HFF-Myc (cell line): ENCODE results near the gene BEST1.
"Not testable (repeated sequence)": the region's sequence is repeated elsewhere in the genome, so short reads cannot be mapped to it uniquely, and the experiment has no call there.

Experiments
- DNase-seq: peaks from one replicate; pipeline ENCODE4 v3.0.0-alpha.2; 2011; ENCODE audit warnings: low read depth; ENCODE audit errors: extremely low read depth
- H3K4me3 ChIP-seq: replicated peaks from 2 replicates; pipeline ENCODE4 v1.5.1; 2011; ENCODE audit warnings: low read depth, mild to moderate bottlenecking, control low read depth, low read length
- TF ChIP-seq, protein P1 (sequence below): IDR thresholded peaks from 2 replicates; pipeline ENCODE4 v1.5.1; 2012; ENCODE audit warnings: mild to moderate bottlenecking, low read depth, low read length, control low read depth; ENCODE audit errors: missing control alignments

BEST1 gene

DNA sequence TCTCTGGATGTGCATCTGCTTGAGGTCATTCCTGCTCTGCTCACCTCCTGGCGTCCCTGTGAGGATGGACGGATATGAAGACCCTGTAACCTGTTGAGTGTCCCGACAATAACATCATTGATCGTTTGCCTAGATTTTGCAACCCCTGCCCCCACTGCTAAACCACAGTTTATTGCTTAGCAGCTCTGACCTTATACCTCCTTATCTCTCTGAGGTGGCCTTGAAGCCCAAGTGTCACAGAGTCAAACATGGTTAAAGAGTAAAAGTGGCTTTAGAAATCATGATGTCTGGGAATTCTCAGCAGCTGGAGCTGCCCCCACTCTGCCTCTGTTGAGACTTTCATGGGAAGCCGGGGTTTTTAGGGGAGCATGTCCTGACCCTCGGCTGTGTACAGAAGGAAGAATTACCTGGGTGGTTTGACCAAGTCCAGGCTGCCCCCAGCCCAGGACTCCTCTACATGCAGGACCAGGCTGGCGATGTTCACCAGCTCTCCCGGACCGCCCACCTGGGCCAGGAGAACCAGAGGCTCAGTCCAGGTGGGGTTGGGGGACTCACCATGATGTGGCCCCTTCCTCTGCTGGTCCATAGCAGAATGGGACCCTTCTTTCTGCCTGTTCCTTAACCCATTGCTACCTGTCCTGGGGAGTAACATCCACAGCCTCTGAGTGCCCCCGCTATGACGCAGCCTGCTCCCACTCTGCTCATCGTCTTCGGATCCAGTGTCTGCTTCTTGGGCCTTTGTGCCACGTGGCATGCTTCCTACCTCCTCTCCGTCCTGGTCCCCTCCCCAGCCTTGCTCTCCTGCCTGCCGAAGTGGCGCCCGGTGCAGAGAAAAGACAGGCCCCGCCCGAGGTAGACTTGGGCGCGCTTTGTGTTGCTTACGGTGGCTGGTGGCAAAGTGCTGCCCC, 50.6 kb downstream of the BEST1 start:
- no peak for DNase-seq
- TF ChIP-seq, protein P1, sequence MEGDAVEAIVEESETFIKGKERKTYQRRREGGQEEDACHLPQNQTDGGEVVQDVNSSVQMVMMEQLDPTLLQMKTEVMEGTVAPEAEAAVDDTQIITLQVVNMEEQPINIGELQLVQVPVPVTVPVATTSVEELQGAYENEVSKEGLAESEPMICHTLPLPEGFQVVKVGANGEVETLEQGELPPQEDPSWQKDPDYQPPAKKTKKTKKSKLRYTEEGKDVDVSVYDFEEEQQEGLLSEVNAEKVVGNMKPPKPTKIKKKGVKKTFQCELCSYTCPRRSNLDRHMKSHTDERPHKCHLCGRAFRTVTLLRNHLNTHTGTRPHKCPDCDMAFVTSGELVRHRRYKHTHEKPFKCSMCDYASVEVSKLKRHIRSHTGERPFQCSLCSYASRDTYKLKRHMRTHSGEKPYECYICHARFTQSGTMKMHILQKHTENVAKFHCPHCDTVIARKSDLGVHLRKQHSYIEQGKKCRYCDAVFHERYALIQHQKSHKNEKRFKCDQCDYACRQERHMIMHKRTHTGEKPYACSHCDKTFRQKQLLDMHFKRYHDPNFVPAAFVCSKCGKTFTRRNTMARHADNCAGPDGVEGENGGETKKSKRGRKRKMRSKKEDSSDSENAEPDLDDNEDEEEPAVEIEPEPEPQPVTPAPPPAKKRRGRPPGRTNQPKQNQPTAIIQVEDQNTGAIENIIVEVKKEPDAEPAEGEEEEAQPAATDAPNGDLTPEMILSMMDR, result no peak

DNA sequence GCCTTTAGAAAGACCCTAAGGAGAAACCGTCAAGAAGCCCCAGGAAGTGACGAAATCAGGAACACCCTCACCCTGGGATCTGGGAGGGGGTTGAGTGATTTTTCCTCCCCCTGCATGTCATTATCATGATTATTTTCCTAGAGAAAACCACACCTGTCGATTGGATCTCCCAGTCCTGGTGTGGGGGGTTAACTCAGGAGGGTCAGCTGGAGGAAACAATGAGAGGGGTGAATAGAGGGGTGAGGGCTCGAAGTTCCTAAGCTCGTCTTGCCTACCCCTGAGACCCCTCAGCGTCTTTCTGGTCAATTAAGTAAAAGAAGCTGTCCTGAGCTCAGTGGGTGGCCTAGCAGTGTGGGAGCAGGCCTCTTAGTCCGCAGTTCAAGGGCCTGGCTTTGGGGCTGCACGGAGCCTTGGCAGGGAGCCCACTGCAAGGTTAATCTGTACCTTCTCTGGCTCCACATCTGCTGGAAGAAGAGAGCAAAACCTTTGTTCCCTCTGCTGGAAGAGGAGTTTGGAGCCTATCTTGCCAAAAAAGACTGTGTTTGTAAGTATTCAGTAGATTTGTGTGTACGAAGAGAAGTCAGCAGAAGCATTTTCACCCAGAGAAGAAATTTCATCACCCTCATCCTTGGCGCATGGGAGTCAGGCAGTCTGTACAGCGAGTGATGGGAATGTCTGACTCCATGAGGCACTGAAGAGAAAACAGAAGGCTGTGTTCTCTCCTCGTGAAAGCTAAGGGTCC, 51.5 kb downstream of the BEST1 start:
- TF ChIP-seq, protein P1, result no peak
- DNase-seq, result no peak
- no peak overlapping the region for H3K4me3 ChIP-seq

More for the DNA sequence above, 50.6 kb downstream of the BEST1 start:
- H3K4me3 ChIP-seq, result no peak overlapping the region

- not testable (repeated sequence) for H3K4me3 ChIP-seq, DNase-seq
Observed at GRCh38 chr11:62002283-62002682, 52.1 kb downstream of the BEST1 start.

DNA sequence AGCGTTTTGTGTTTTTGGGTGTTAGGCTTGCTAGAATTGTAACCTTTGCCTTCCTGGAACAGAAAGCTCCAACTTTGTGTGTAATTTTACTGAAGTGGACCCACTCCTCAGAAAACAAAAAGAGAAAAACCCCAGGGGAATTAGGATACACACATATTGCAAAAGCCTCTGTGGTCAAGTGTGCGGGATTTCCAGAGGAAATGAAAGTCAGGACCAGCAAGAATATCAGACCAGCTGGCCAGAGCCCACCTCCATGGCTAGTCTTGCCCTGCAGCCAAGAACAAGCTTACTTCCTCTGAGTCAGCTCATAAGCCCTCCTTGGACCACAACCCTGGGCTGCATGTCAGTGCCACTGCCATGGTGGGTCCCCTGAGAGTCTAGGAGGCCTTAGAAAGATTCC, 54.3 kb downstream of the BEST1 start:
- no peak overlapping the region for H3K4me3 ChIP-seq
- TF ChIP-seq, protein P1, result no peak
- peak; percentile 36 for DNase-seq

DNA sequence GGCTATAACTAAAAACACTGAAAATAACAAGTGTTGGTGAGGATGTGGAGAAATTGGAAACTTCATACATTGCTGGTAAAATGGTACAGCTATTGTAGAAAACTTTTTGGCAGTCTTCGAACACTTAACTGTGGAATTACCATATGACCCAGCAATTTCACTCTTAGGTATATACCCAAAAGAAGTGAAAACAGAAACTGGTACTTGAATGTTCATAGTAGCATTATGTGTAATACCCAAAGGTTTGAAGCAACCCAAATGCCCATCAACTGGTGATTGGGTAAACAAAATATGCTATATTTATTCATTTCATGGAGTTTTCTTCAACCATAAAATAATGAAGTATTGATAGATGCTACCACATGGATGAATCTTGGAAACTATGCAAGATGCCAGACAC, 58.0 kb downstream of the BEST1 start:
- DNase-seq, result no peak
- TF ChIP-seq, protein P1, result no peak
- H3K4me3 ChIP-seq, result no peak overlapping the region

GRCh38 chr11:62010935-62011528, 60.9 kb downstream of the BEST1 start:
- H3K4me3 ChIP-seq, result no peak overlapping the region
- TF ChIP-seq, protein P1, result no peak

GRCh38 chr11:62011881-62012280, 61.7 kb downstream of the BEST1 start:
- TF ChIP-seq, protein P1, result no peak
- H3K4me3 ChIP-seq, result no peak overlapping the region
- DNase-seq, result no peak

More at GRCh38 chr11:62010935-62011528, 60.9 kb downstream of the BEST1 start:
- no peak for DNase-seq
